ENCODE data around the gene LHFPL2. TPM values are rescaled to one million over a fixed set of nuclear protein-coding genes. Genes with fewer than 3 reads are reported as not detected.
A peak's percentile ranks its signal among the peaks of the same experiment; 100 is the strongest.

The LHFPL2 gene
- total RNA-seq, 1 donor from 2014 or later: 113 TPM

DNA sequence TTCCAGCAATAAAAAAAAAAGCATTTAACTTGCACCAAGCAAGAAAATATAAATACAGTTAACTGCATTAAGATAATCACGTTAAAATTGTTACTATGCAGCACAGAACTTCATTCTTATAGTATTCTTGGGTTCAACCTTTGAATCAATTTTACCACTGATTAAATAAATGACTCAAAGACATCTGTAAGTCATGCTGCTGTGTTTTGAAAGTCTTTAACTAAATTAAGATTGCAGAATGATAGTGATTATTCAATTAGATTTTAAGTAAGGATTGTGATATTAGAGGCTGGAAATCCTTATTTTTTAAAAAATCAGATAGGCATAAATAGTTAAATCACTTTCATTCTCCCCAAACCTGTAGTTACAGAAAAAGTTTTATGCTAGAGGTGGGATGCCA lies 171.8 kb downstream of the LHFPL2 start:
- Mint-ChIP-seq H3K27ac (ENCODE audit: unreplicated experiment) (no peak overlapping the region), H3K4me3 (ENCODE audit: unreplicated experiment) (no peak overlapping the region), H3K9me3 (ENCODE audit: unreplicated experiment) (no peaks in the 10 kb centered on the region), H3K27me3 (ENCODE audit: unreplicated experiment) (no peaks in the 10 kb centered on the region), H3K36me3 (ENCODE audit: unreplicated experiment) (peaks cover 14% of the 10 kb centered on the region), H3K4me1 (ENCODE audit: unreplicated experiment) (no peaks in the 10 kb centered on the region)
- TF ChIP-seq, protein P1, sequence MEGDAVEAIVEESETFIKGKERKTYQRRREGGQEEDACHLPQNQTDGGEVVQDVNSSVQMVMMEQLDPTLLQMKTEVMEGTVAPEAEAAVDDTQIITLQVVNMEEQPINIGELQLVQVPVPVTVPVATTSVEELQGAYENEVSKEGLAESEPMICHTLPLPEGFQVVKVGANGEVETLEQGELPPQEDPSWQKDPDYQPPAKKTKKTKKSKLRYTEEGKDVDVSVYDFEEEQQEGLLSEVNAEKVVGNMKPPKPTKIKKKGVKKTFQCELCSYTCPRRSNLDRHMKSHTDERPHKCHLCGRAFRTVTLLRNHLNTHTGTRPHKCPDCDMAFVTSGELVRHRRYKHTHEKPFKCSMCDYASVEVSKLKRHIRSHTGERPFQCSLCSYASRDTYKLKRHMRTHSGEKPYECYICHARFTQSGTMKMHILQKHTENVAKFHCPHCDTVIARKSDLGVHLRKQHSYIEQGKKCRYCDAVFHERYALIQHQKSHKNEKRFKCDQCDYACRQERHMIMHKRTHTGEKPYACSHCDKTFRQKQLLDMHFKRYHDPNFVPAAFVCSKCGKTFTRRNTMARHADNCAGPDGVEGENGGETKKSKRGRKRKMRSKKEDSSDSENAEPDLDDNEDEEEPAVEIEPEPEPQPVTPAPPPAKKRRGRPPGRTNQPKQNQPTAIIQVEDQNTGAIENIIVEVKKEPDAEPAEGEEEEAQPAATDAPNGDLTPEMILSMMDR (IDR thresholded peaks at IDR 0.05): no peak
- DNase-seq (ENCODE audit: extremely low spot score, unreplicated experiment): no peak

DNA sequence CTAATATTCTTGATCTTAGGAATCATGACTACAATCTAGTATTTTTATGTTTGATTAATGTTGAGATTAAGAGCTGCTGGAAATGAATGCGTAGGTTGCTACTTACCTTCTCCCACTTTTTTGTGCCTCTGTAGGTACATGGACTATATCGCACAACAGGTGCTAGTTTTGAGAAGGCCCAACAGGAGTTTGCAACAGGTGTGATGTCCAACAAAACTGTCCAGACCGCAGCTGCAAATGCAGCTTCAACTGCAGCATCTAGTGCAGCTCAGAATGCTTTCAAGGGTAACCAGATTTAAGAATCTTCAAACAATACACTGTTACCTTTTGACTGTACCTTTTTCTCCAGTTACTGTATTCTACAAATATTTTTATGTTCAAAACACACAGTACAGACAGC lies 173.2 kb downstream of the LHFPL2 start:
- TF ChIP-seq, protein P1 (IDR thresholded peaks at IDR 0.05): no peak
- no peak for DNase-seq (ENCODE audit: extremely low spot score, unreplicated experiment)
- Mint-ChIP-seq H3K27ac (ENCODE audit: unreplicated experiment) (no peak overlapping the region), H3K4me1 (ENCODE audit: unreplicated experiment) (no peaks in the 10 kb centered on the region), H3K36me3 (ENCODE audit: unreplicated experiment) (peaks cover 11% of the 10 kb centered on the region), H3K27me3 (ENCODE audit: unreplicated experiment) (no peaks in the 10 kb centered on the region), H3K4me3 (ENCODE audit: unreplicated experiment) (no peak overlapping the region), H3K9me3 (ENCODE audit: unreplicated experiment) (no peaks in the 10 kb centered on the region)

DNA sequence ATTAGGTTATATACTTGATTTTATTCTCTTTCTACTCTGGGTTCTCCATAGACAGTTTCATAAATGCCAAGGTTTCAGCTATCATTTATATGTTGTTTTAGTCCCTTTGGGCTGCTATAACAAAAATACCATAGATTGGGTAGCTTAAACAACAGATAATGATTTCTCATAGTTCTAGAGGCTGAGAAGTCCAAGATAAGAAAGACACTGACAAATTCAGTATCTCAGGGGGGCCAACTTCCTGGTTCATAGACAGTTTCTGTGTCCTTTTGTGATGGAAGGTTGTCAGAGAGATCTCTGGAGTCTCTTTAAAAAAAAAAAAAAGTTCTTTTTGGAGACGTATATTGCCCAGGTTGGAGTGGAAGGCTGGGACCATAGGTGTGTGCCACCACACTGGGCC lies 174.8 kb downstream of the LHFPL2 start:
- TF ChIP-seq, protein P1 (IDR thresholded peaks at IDR 0.05): no peak
- Mint-ChIP-seq H3K36me3 (ENCODE audit: unreplicated experiment) (peaks cover 7% of the 10 kb centered on the region), H3K4me1 (ENCODE audit: unreplicated experiment) (no peaks in the 10 kb centered on the region), H3K9me3 (ENCODE audit: unreplicated experiment) (no peaks in the 10 kb centered on the region), H3K4me3 (ENCODE audit: unreplicated experiment) (no peak overlapping the region), H3K27ac (ENCODE audit: unreplicated experiment) (no peak overlapping the region), H3K27me3 (ENCODE audit: unreplicated experiment) (no peaks in the 10 kb centered on the region)
- DNase-seq (ENCODE audit: extremely low spot score, unreplicated experiment): no peak

DNA sequence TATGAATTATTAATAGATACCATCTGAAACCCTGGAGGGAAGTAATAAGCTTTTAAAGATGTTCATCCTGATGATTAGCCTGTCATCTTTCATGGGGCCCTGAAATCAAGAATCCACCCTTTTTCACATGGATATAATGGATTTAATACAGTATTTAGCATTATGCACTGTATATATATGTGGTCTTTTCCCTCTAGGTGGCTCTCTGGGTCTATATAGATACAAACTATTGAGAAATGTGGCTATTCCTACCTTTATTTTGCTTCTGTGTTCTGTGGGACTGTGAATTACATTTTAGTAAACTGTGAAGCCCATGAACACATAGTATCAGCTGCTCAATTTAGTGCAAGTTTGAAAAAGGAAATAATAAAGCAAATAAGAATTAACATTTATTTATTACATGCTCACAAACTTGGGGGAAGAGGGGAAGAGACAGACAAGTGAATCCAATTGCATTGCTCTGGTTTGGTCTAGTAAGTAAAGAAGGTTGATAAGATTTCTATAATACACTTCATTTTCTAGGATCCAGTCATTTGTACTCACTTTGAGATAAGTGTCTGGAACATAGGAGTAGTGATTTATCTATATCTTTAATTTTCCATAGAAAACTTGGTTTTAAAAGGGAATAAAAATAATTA lies 176.0 kb downstream of the LHFPL2 start:
- no peak for DNase-seq (ENCODE audit: extremely low spot score, unreplicated experiment)
- peaks cover 7% of the 10 kb centered on the region for H3K36me3 Mint-ChIP-seq (ENCODE audit: unreplicated experiment)
- H3K27me3 Mint-ChIP-seq (ENCODE audit: unreplicated experiment): no peaks in the 10 kb centered on the region

DNA sequence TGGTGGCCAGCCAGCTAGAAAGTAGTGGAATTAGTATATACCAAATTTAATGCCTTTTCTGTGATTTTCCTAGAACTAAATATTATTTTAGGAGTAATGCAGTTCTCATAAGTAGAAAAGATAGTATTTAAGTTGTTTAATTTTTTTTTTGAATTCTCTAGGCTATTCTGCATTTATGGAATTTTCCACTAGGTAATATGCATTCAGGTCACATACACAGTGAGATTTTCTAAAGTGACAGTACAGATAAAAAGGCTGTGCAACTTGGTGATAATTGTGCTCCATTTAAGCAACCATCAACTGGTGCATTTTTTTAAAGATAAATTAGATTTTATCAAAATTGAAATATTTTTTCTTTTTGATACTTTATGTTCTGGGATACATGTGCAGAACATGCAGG lies 176.7 kb downstream of the LHFPL2 start:
- peaks cover 5% of the 10 kb centered on the region for H3K36me3 Mint-ChIP-seq (ENCODE audit: unreplicated experiment)
- no peak for DNase-seq (ENCODE audit: extremely low spot score, unreplicated experiment)
- peaks cover 4% of the 10 kb centered on the region for H3K4me1 Mint-ChIP-seq (ENCODE audit: unreplicated experiment)
- H3K27ac Mint-ChIP-seq (ENCODE audit: unreplicated experiment): no peak overlapping the region
- H3K9me3 Mint-ChIP-seq (ENCODE audit: unreplicated experiment): no peaks in the 10 kb centered on the region
- H3K27me3 Mint-ChIP-seq (ENCODE audit: unreplicated experiment): no peaks in the 10 kb centered on the region
- TF ChIP-seq, protein P1 (IDR thresholded peaks at IDR 0.05): no peak
- no peak overlapping the region for H3K4me3 Mint-ChIP-seq (ENCODE audit: unreplicated experiment)

More for the DNA sequence above, 176.0 kb downstream of the LHFPL2 start:
- TF ChIP-seq, protein P1 (IDR thresholded peaks at IDR 0.05): peak; percentile 53
- Mint-ChIP-seq H3K9me3 (ENCODE audit: unreplicated experiment) (no peaks in the 10 kb centered on the region), H3K27ac (ENCODE audit: unreplicated experiment) (no peak overlapping the region), H3K4me1 (ENCODE audit: unreplicated experiment) (peaks cover 4% of the 10 kb centered on the region), H3K4me3 (ENCODE audit: unreplicated experiment) (no peak overlapping the region)
